Tibial nerve (tissue), 4 donors: ENCODE results near the gene DEPDC1B. TPM values are rescaled to one million over a fixed set of nuclear protein-coding genes. Genes with fewer than 3 reads are reported as not detected.

ENCODE experiments used
- DNase-seq, 2 donors: peaks; one replicate each; pipeline ENCODE4 v3.0.0-alpha.2; 2019; ENCODE audit warnings: low spot score in 2 of 2
- H3K27ac ChIP-seq, 4 donors: fragments of 200-600 bp; sonication (generic) in 3 of 4; one replicate each; pipeline ENCODE4 v1.5.1; 2017 to 2019; ENCODE audit warnings: mild to moderate bottlenecking in 1 of 4
- H3K27me3 ChIP-seq, 2 donors: fragments of 200-600 bp; sonication (generic) in 1 of 2; one replicate each; pipeline versions ENCODE4 v1.5.1 to v1.6.0; 2017 to 2019
- H3K36me3 ChIP-seq, 3 donors: fragments of 200-600 bp; sonication (generic); one replicate each; pipeline ENCODE4 v1.5.1; 2018 to 2019
- H3K4me1 ChIP-seq, 4 donors: fragments of 200-600 bp; sonication (generic) in 3 of 4; one replicate each; pipeline ENCODE4 v1.5.1; 2017 to 2019
- H3K4me3 ChIP-seq, 4 donors: fragments of 200-600 bp; sonication (generic) in 3 of 4; one replicate each; pipeline ENCODE4 v1.5.1; 2017 to 2019; ENCODE audit warnings: mild to moderate bottlenecking in 1 of 4, moderate library complexity in 1 of 4
- H3K9me3 ChIP-seq, 4 donors: fragments of 200-600 bp; sonication (generic) in 3 of 4; one replicate each; pipeline ENCODE4 v1.5.1; 2017 to 2019
- CTCF ChIP-seq, 5 experiments: fragments of 200-600 bp in 3 of 5; fragments of 450-650 bp in 2 of 5; sonication (generic) in 3 of 5; IDR thresholded peaks; one replicate each; pipeline ENCODE4 v1.5.1; 2016 to 2019; ENCODE audit warnings: antibody characterized with exemption in 5 of 5, mild to moderate bottlenecking in 3 of 5, moderate library complexity in 2 of 5
- EP300 ChIP-seq, 2 donors: sonication (generic); formaldehyde crosslinking; IDR thresholded peaks; one replicate each; pipeline ENCODE4 v1.6.1; 2017; ENCODE audit warnings: antibody characterized with exemption in 2 of 2, mild to moderate bottlenecking in 1 of 2
- POLR2A ChIP-seq, 2 donors: fragments of 450-650 bp; IDR thresholded peaks; one replicate each; pipeline ENCODE4 v1.6.1; 2017; ENCODE audit warnings: antibody characterized with exemption in 2 of 2, mild to moderate bottlenecking in 2 of 2, moderate library complexity in 2 of 2
- WGBS, 2 donors: methylation state at CpG; one replicate each; pipeline ENCODE4 v1.1.5; 2018; 5-methylcytosine and 5-hydroxymethylcytosine counted together
- total RNA-seq, 4 donors: library from RNA; depleted of rRNA; stranded (reverse); fragments of >200 nt; gene quantifications; one replicate each; pipeline ENCODE4 v1.1.0, GENCODE V29; 2016

The DEPDC1B gene
- 1 to 10 TPM; 2.2 to 5.7 (median 4.4) TPM for total RNA-seq

GRCh38 chr5:60699609-60700415, at the start of gene DEPDC1B:
Gene DEPDC1B, minus strand, starts transcription at chr5:60700166. Its CDS starts 73 bp downstream, at chr5:60700093.
- TF ChIP-seq EP300 (IDR thresholded peaks at IDR 0.05) (peak in 1 of 2 donors; percentile 79), CTCF (IDR thresholded peaks at IDR 0.05) (peak in 2 of 5 experiments; percentile 20 to 29), POLR2A (IDR thresholded peaks at IDR 0.05) (peak in 1 of 2 donors; percentile 63)
- DNase-seq = peak; percentile 33 to 65
- Histone ChIP-seq H3K27me3 (no peaks in the 10 kb centered on the region), H3K4me3 (peak within 1 kb of the TSS; percentile 49 to 83 (median 73)), H3K9me3 (no peaks in the 10 kb centered on the region), H3K27ac (peak within 1 kb of the TSS; percentile 56 to 92 (median 80)), H3K36me3 (no peaks in the 10 kb centered on the region), H3K4me1 (peaks cover 0 to 15% (median 4%) of the 10 kb centered on the region in 4 donors)
- WGBS, 2 donors = 0 to 1% methylated on average over 6 to 51 of the region's 72 CpGs

GRCh38 chr5:60744682-60745081, 44.7 kb upstream of the DEPDC1B start:
- no peaks in the 10 kb centered on the region for H3K4me1 ChIP-seq
- no peak for DNase-seq
- no peak for TF ChIP-seq CTCF (IDR thresholded peaks at IDR 0.05)
- TF ChIP-seq EP300 (IDR thresholded peaks at IDR 0.05) = no peak
- TF ChIP-seq POLR2A (IDR thresholded peaks at IDR 0.05) = no peak
- no peak overlapping the region for H3K4me3 ChIP-seq
- H3K36me3 ChIP-seq = no peaks in the 10 kb centered on the region
- H3K27ac ChIP-seq = no peak overlapping the region
- WGBS, 2 donors = 97 to 98% methylated on average over 6 of the region's 6 CpGs
- H3K27me3 ChIP-seq = no peaks in the 10 kb centered on the region
- H3K9me3 ChIP-seq = peaks cover 0 to 20% (median 0%) of the 10 kb centered on the region in 4 donors

- H3K4me1 ChIP-seq = no peaks in the 10 kb centered on the region
- H3K36me3 ChIP-seq = no peaks in the 10 kb centered on the region
- no peak overlapping the region for H3K4me3 ChIP-seq
- TF ChIP-seq CTCF (IDR thresholded peaks at IDR 0.05) (no peak), POLR2A (IDR thresholded peaks at IDR 0.05) (no peak), EP300 (IDR thresholded peaks at IDR 0.05) (no peak)
- peaks cover 0 to 28% (median 0%) of the 10 kb centered on the region in 4 donors for H3K9me3 ChIP-seq
- no peaks in the 10 kb centered on the region for H3K27me3 ChIP-seq
- no peak overlapping the region for H3K27ac ChIP-seq
- WGBS, 2 donors = 92 to 93% methylated on average over 21 to 40 of the region's 40 CpGs
- DNase-seq = no peak
These were observed 43.7 kb upstream of the DEPDC1B start for GRCh38 chr5:60743511-60744314.

DNA sequence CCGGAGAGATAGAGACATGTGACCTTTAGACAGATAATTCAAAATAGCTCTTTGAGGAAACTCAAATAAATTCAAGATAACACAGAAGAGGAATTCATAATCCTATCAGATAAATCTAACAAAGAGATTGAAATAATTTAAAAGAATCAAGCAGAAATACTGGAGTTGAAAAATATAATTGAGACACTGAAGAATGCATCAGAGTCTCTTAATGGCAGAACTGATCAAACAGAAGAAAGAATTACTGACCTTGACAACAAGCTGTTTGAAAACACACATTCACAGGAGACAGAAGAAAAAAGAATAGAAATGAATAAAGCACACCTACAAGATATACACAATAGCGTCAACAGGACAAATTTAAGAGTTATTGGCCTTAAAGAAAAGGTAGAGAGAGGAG, 40.4 kb upstream of the DEPDC1B start:
- no peak for TF ChIP-seq POLR2A (IDR thresholded peaks at IDR 0.05)
- TF ChIP-seq CTCF (IDR thresholded peaks at IDR 0.05) = no peak
- no peak for TF ChIP-seq EP300 (IDR thresholded peaks at IDR 0.05)
- Histone ChIP-seq H3K9me3 (peaks cover 0 to 28% (median 0%) of the 10 kb centered on the region in 4 donors), H3K36me3 (no peaks in the 10 kb centered on the region), H3K27ac (no peak overlapping the region), H3K27me3 (no peaks in the 10 kb centered on the region), H3K4me1 (no peaks in the 10 kb centered on the region), H3K4me3 (no peak overlapping the region)
- WGBS, 2 donors = 93 to 94% methylated on average over 2 of the region's 2 CpGs
- no peak for DNase-seq
